ENCODE measurements around the gene PPIB. TPM values are rescaled to one million over a fixed set of nuclear protein-coding genes. Genes with fewer than 3 reads are reported as not detected.

The PPIB gene
- total and polyA plus RNA-seq, 8 donors: 230 to 576 (median 362) TPM

DNA sequence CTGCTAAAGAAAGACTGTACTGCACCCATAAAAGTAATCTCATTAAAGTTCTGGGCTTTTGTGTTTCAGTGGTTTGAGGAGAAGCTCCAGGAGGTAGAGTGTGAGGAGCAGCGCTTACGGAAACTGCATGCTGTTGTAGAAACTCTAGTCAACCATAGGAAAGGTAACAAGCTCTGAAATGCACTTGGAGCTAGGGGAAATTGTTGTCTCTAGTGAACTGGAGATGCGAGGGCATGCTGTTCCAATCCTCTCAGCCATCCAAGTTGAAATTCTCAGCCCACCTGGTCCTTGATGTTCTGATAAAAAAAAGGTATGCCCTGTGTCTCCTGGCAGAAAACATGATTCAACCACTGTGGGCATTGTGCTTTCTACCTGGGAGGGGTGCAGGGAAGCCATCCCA lies 32.7 kb downstream of the PPIB start:
- DNase-seq: no peak
- 91 to 94% methylated on average over 3 of the region's 3 CpGs for WGBS, 2 donors
- FAIRE-seq: no peak
- Histone ChIP-seq H3K27ac (no peak overlapping the region), H3K36me3 (peaks cover 0 to 87% (median 65%) of the 10 kb centered on the region in 3 donors), H3K4me1 (no peaks in the 10 kb centered on the region), H3K4me3 (no peak overlapping the region), H3K27me3 (no peaks in the 10 kb centered on the region), H3K9me3 (no peaks in the 10 kb centered on the region)
- intact Hi-C loops (cut with DNase I): no loop called here
- TF ChIP-seq, protein P1, sequence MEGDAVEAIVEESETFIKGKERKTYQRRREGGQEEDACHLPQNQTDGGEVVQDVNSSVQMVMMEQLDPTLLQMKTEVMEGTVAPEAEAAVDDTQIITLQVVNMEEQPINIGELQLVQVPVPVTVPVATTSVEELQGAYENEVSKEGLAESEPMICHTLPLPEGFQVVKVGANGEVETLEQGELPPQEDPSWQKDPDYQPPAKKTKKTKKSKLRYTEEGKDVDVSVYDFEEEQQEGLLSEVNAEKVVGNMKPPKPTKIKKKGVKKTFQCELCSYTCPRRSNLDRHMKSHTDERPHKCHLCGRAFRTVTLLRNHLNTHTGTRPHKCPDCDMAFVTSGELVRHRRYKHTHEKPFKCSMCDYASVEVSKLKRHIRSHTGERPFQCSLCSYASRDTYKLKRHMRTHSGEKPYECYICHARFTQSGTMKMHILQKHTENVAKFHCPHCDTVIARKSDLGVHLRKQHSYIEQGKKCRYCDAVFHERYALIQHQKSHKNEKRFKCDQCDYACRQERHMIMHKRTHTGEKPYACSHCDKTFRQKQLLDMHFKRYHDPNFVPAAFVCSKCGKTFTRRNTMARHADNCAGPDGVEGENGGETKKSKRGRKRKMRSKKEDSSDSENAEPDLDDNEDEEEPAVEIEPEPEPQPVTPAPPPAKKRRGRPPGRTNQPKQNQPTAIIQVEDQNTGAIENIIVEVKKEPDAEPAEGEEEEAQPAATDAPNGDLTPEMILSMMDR (IDR thresholded peaks at IDR 0.05): no peak
- ATAC-seq: no peak

DNA sequence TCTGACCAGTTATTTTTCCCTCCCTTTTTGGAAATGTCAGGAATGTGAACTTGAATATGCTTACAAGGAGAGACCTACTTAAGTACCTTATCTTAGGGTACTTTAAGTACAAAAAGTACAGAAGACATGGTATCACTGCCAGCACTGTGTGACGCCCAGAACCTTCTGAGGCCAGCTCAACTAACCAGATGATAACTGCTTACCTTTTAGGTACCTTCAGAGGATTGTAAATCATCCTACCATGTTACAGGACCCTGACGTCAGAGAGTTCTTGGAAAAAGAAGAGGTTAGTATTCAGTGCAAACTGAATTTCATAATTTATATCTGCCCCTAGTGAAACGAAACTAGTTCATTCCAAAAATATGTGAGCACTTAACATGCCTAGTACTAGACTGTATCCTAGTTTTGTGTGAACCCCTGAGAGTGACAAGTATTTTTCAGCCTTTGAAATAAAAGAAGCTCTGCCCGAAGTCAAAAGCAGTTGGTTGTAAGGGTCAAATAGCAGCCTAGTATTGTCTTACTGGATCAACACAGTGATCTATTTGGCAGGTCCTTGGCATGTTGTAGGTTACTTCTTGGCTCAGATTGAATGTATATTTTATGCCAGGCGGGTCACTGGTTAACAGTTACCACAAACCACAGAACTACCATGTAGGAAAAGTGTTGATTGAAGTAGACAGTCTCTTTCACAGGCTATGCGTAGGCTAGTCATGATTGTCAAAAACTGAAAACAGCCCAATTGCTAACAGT lies 35.1 kb downstream of the PPIB start:
- Histone ChIP-seq H3K4me3 (no peak overlapping the region), H3K27ac (no peak overlapping the region), H3K27me3 (no peaks in the 10 kb centered on the region), H3K36me3 (peaks cover 0 to 79% (median 53%) of the 10 kb centered on the region in 3 donors), H3K4me1 (no peaks in the 10 kb centered on the region), H3K9me3 (no peaks in the 10 kb centered on the region)
- TF ChIP-seq, protein P1 (IDR thresholded peaks at IDR 0.05): no peak
- ATAC-seq (no peak), FAIRE-seq (no peak), DNase-seq (no peak)
- intact Hi-C loops (cut with DNase I): no loop called here
- WGBS, 2 donors: 81 to 83% methylated on average over 6 of the region's 6 CpGs

DNA sequence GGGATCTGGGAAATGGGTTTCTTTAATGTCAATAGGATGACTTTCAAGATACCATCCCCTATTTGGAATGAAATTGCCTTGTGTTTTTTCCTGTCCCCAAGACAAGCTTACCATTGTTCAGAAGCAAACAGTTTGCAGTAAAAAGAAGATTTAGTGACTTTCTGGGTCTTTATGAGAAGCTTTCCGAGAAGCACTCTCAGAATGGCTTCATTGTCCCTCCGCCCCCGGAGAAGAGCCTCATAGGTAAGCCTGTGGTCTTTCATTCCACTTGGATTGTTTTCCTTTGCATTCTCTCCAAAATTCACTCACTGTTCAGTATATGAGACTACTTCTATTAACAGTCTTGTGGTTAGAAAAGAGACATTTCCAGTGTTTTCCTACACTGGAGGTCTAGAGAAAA lies 36.8 kb downstream of the PPIB start:
- Histone ChIP-seq H3K4me3 (no peak overlapping the region), H3K4me1 (no peaks in the 10 kb centered on the region), H3K9me3 (no peaks in the 10 kb centered on the region), H3K27me3 (no peaks in the 10 kb centered on the region), H3K27ac (no peak overlapping the region), H3K36me3 (peaks cover 0 to 70% (median 36%) of the 10 kb centered on the region in 3 donors)
- TF ChIP-seq, protein P1 (IDR thresholded peaks at IDR 0.05): no peak
- FAIRE-seq (no peak), DNase-seq (no peak), ATAC-seq (no peak)
- WGBS, 2 donors: 76 to 85% methylated on average over 3 of the region's 3 CpGs
- intact Hi-C loops (cut with DNase I): no loop called here

DNA sequence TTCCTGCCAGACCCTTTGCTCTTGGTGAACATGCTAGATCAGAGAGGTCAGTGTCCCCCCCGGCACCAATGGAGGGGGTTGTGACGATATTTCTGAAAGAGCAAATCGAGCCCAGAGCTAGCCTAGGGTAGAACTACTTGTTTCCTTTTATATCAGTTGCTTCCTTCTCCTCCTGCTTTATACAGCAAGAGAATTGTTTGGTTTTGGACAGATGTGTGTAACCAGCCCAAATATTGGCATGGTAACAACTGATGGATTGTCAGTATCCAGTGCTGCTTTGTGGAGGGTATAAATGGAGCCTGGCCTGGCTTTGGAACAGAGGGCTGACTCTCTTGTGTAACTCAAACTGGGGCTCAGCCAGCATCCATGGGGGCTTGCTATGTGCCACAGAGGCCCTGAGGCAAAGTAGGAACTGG lies 39.9 kb downstream of the PPIB start:
- DNase-seq (no peak), ATAC-seq (no peak), FAIRE-seq (no peak)
- H3K27ac ChIP-seq: no peak overlapping the region
- no peak overlapping the region for H3K4me3 ChIP-seq
- no peaks in the 10 kb centered on the region for H3K9me3 ChIP-seq
- 81 to 90% methylated on average over 3 of the region's 3 CpGs for WGBS, 2 donors
- no peaks in the 10 kb centered on the region for H3K4me1 ChIP-seq
- no peaks in the 10 kb centered on the region for H3K27me3 ChIP-seq
- intact Hi-C loops (cut with DNase I): no loop called here
- TF ChIP-seq, protein P1 (IDR thresholded peaks at IDR 0.05): no peak
- peaks cover 0 to 64% (median 22%) of the 10 kb centered on the region in 3 donors for H3K36me3 ChIP-seq

DNA sequence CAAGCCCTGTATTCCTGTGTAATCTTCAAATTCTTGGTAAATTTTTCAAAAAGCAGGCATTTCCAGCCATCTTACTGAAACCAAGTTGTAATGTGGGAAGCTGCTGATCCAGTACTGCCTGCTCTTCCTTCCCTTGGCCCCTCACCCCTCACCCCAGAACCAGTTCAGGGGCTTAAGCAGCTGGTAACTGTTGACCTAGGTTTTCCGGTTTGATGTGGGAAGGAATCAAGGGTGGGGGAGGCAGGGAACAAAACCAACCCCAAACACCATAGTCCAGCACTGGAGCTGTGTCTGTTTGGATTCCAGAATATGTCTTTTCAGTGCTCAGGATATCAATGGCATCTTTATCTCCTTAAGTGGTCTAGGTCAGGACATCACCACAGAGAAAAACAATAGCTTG lies 40.4 kb downstream of the PPIB start:
- TF ChIP-seq, protein P1 (IDR thresholded peaks at IDR 0.05): no peak
- WGBS, 2 donors: 79 to 88% methylated on average over 1 of the region's 1 CpG
- FAIRE-seq: no peak
- no peak overlapping the region for H3K27ac ChIP-seq
- H3K4me1 ChIP-seq: no peaks in the 10 kb centered on the region
- peaks cover 0 to 64% (median 22%) of the 10 kb centered on the region in 3 donors for H3K36me3 ChIP-seq
- no peak overlapping the region for H3K4me3 ChIP-seq
- intact Hi-C loops (cut with DNase I): no loop called here
- DNase-seq: no peak
- H3K27me3 ChIP-seq: no peaks in the 10 kb centered on the region
- H3K9me3 ChIP-seq: no peaks in the 10 kb centered on the region
- ATAC-seq: no peak
